Medulla oblongata (tissue), 1 donor: ENCODE measurements around the gene OR2T11.
"Not testable (repeated sequence)": the region's sequence is repeated elsewhere in the genome, so short reads cannot be mapped to it uniquely, and the experiment has no call there.

Experiments used
- DNase-seq: peaks from one replicate; pipeline ENCODE4 v3.0.0-alpha.2; 2015; ENCODE audit errors: extremely low spot score

Gene OR2T11

GRCh38 chr1:248618878-248619277 is 16.0 kb downstream of the OR2T11 start:
- DNase-seq = peak; percentile 66

- no peak for DNase-seq
These were observed 16.8 kb downstream of the OR2T11 start for GRCh38 chr1:248618119-248618518.

- no peak for DNase-seq
These were observed 21.1 kb downstream of the OR2T11 start for GRCh38 chr1:248613742-248614141.

GRCh38 chr1:248611883-248612414 is 22.9 kb downstream of the OR2T11 start:
- no peak for DNase-seq

- no peak for DNase-seq
These were observed 24.6 kb downstream of the OR2T11 start for GRCh38 chr1:248610301-248610700.

- no peak for DNase-seq
These were observed 35.5 kb downstream of the OR2T11 start for GRCh38 chr1:248599396-248599795.

- DNase-seq = no peak
These were observed 37.3 kb downstream of the OR2T11 start, which contains the start of gene OR2T10 for GRCh38 chr1:248597589-248597988. OR2T10 (minus strand) TSS chr1:248597700; CDS start chr1:248593768, 3,932 bp downstream.

GRCh38 chr1:248596615-248597014 is 38.3 kb downstream of the OR2T11 start:
- DNase-seq = no peak

- no peak for DNase-seq
These were observed 41.7 kb downstream of the OR2T11 start for GRCh38 chr1:248593226-248593625.

GRCh38 chr1:248592655-248593054 is 42.2 kb downstream of the OR2T11 start:
- no peak for DNase-seq

- no peak for DNase-seq
These were observed 44.8 kb downstream of the OR2T11 start for GRCh38 chr1:248590055-248590454.

GRCh38 chr1:248589334-248589733 is 45.6 kb downstream of the OR2T11 start:
- no peak for DNase-seq

- no peak for DNase-seq
These were observed 49.6 kb downstream of the OR2T11 start for GRCh38 chr1:248585266-248585665.

GRCh38 chr1:248576260-248576980 is 58.5 kb downstream of the OR2T11 start:
- DNase-seq = no peak

- not testable (repeated sequence) for DNase-seq
These were observed 60.2 kb downstream of the OR2T11 start, which contains the start of gene OR2T34 for GRCh38 chr1:248574657-248575056. OR2T34 (minus strand) TSS chr1:248574757; CDS start chr1:248574757, 0 bp downstream.

GRCh38 chr1:248573856-248574255 is 61.0 kb downstream of the OR2T11 start:
- DNase-seq = not testable (repeated sequence)
